ENCODE data around the gene PTCD1. TPM values are rescaled to one million over a fixed set of nuclear protein-coding genes. Genes with fewer than 3 reads are reported as not detected.

PTCD1 gene
- total and polyA plus RNA-seq, 2 experiments from 2014 or later = 12.2 to 13.4 TPM

DNA sequence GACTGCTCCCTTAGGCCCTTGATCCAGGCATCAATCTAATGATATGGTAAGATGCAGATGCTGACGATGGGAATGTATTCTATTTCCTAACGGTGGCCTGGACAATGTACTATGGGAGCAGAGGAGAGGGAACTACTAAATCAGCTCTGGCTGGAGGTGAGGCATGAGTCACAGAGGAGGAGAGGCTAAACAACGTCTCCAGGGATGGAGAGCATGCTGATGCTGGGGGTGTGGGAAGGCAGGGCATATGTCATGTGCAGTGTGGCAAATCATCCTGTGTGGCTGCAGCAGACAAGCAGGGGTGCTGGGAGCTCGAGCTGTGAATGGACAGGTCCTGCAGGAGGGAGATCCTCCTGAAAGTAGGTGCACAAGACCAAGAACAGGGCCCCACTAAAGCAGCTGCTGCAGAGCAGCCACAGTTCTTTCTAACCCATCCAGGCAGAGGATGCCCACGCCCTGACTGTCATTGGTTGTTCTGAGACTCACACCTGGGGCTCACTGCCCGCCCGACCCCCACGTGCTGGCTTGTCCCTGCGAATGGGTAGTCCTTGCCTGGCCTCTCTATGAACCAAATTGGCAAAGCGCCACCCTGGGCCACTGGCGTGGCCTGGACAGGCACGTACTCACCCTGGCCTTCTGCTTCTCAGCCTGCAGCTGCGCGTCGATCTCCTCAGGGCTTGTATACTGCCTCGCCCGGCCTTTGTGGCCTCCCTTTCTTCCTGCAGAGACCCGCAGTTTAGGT, 34.2 kb downstream of the PTCD1 start:
- TF ChIP-seq, protein P1, sequence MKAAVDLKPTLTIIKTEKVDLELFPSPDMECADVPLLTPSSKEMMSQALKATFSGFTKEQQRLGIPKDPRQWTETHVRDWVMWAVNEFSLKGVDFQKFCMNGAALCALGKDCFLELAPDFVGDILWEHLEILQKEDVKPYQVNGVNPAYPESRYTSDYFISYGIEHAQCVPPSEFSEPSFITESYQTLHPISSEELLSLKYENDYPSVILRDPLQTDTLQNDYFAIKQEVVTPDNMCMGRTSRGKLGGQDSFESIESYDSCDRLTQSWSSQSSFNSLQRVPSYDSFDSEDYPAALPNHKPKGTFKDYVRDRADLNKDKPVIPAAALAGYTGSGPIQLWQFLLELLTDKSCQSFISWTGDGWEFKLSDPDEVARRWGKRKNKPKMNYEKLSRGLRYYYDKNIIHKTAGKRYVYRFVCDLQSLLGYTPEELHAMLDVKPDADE (IDR thresholded peaks at IDR 0.05) = no peak
- TF ChIP-seq CREB1 (CRISPR knock-in tag; IDR thresholded peaks at IDR 0.05; ENCODE audit: low read depth) (no peak), STAT1 (IDR thresholded peaks at IDR 0.05; ENCODE audit: unreplicated experiment) (no peak), NANOG (IDR thresholded peaks at IDR 0.05; ENCODE audit: borderline replicate concordance) (no peak), POLR2AphosphoS5 (IDR thresholded peaks at IDR 0.05; ENCODE audit: low read depth) (no peak; the same call in 1 of the 2 replicates), EZH2 (IDR thresholded peaks at IDR 0.05; ENCODE audit: low read depth, unreplicated experiment) (no peak), ZNF114 (CRISPR knock-in tag; IDR thresholded peaks at IDR 0.05) (no peak), ZNF331 (CRISPR knock-in tag; IDR thresholded peaks at IDR 0.05; ENCODE audit: low read depth) (no peak), JUNB (IDR thresholded peaks at IDR 0.05; ENCODE audit: unreplicated experiment) (no peak), EZH2phosphoT487 (IDR thresholded peaks at IDR 0.05; ENCODE audit: unreplicated experiment) (no peak)
- TF ChIP-seq, protein P2, sequence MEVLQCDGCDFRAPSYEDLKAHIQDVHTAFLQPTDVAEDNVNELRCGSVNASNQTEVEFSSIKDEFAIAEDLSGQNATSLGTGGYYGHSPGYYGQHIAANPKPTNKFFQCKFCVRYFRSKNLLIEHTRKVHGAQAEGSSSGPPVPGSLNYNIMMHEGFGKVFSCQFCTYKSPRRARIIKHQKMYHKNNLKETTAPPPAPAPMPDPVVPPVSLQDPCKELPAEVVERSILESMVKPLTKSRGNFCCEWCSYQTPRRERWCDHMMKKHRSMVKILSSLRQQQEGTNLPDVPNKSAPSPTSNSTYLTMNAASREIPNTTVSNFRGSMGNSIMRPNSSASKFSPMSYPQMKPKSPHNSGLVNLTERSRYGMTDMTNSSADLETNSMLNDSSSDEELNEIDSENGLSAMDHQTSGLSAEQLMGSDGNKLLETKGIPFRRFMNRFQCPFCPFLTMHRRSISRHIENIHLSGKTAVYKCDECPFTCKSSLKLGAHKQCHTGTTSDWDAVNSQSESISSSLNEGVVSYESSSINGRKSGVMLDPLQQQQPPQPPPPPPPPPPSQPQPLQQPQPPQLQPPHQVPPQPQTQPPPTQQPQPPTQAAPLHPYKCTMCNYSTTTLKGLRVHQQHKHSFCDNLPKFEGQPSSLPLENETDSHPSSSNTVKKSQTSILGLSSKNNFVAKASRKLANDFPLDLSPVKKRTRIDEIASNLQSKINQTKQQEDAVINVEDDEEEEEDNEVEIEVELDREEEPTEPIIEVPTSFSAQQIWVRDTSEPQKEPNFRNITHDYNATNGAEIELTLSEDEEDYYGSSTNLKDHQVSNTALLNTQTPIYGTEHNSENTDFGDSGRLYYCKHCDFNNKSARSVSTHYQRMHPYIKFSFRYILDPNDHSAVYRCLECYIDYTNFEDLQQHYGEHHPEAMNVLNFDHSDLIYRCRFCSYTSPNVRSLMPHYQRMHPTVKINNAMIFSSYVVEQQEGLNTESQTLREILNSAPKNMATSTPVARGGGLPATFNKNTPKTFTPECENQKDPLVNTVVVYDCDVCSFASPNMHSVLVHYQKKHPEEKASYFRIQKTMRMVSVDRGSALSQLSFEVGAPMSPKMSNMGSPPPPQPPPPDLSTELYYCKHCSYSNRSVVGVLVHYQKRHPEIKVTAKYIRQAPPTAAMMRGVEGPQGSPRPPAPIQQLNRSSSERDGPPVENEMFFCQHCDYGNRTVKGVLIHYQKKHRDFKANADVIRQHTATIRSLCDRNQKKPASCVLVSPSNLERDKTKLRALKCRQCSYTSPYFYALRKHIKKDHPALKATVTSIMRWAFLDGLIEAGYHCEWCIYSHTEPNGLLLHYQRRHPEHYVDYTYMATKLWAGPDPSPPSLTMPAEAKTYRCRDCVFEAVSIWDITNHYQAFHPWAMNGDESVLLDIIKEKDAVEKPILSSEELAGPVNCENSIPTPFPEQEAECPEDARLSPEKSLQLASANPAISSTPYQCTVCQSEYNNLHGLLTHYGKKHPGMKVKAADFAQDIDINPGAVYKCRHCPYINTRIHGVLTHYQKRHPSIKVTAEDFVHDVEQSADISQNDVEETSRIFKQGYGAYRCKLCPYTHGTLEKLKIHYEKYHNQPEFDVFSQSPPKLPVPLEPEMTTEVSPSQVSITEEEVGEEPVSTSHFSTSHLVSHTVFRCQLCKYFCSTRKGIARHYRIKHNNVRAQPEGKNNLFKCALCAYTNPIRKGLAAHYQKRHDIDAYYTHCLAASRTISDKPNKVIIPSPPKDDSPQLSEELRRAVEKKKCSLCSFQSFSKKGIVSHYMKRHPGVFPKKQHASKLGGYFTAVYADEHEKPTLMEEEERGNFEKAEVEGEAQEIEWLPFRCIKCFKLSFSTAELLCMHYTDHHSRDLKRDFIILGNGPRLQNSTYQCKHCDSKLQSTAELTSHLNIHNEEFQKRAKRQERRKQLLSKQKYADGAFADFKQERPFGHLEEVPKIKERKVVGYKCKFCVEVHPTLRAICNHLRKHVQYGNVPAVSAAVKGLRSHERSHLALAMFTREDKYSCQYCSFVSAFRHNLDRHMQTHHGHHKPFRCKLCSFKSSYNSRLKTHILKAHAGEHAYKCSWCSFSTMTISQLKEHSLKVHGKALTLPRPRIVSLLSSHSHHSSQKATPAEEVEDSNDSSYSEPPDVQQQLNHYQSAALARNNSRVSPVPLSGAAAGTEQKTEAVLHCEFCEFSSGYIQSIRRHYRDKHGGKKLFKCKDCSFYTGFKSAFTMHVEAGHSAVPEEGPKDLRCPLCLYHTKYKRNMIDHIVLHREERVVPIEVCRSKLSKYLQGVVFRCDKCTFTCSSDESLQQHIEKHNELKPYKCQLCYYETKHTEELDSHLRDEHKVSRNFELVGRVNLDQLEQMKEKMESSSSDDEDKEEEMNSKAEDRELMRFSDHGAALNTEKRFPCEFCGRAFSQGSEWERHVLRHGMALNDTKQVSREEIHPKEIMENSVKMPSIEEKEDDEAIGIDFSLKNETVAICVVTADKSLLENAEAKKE (CRISPR knock-in tag; IDR thresholded peaks at IDR 0.05) = no peak
- TF ChIP-seq, protein P3, sequence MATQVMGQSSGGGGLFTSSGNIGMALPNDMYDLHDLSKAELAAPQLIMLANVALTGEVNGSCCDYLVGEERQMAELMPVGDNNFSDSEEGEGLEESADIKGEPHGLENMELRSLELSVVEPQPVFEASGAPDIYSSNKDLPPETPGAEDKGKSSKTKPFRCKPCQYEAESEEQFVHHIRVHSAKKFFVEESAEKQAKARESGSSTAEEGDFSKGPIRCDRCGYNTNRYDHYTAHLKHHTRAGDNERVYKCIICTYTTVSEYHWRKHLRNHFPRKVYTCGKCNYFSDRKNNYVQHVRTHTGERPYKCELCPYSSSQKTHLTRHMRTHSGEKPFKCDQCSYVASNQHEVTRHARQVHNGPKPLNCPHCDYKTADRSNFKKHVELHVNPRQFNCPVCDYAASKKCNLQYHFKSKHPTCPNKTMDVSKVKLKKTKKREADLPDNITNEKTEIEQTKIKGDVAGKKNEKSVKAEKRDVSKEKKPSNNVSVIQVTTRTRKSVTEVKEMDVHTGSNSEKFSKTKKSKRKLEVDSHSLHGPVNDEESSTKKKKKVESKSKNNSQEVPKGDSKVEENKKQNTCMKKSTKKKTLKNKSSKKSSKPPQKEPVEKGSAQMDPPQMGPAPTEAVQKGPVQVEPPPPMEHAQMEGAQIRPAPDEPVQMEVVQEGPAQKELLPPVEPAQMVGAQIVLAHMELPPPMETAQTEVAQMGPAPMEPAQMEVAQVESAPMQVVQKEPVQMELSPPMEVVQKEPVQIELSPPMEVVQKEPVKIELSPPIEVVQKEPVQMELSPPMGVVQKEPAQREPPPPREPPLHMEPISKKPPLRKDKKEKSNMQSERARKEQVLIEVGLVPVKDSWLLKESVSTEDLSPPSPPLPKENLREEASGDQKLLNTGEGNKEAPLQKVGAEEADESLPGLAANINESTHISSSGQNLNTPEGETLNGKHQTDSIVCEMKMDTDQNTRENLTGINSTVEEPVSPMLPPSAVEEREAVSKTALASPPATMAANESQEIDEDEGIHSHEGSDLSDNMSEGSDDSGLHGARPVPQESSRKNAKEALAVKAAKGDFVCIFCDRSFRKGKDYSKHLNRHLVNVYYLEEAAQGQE (IDR thresholded peaks at IDR 0.05; ENCODE audit: unreplicated experiment) = no peak
- TF ChIP-seq, protein P4, sequence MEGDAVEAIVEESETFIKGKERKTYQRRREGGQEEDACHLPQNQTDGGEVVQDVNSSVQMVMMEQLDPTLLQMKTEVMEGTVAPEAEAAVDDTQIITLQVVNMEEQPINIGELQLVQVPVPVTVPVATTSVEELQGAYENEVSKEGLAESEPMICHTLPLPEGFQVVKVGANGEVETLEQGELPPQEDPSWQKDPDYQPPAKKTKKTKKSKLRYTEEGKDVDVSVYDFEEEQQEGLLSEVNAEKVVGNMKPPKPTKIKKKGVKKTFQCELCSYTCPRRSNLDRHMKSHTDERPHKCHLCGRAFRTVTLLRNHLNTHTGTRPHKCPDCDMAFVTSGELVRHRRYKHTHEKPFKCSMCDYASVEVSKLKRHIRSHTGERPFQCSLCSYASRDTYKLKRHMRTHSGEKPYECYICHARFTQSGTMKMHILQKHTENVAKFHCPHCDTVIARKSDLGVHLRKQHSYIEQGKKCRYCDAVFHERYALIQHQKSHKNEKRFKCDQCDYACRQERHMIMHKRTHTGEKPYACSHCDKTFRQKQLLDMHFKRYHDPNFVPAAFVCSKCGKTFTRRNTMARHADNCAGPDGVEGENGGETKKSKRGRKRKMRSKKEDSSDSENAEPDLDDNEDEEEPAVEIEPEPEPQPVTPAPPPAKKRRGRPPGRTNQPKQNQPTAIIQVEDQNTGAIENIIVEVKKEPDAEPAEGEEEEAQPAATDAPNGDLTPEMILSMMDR (conservative IDR thresholded peaks at IDR 0.05; ENCODE audit: low read depth in 2 of 2) = no peak
- no peak overlapping the region for H3K4me3 ChIP-seq
- H3K36me3 Mint-ChIP-seq (ENCODE audit: low read depth) = peaks cover 64% of the 10 kb centered on the region
- no peak for ATAC-seq
- H3K27ac Mint-ChIP-seq = no peak overlapping the region
- H3K27me3 Mint-ChIP-seq (ENCODE audit: insufficient read depth, low read depth, poor library complexity) = peaks cover 13% of the 10 kb centered on the region
- no peak overlapping the region for H3K4me2 ChIP-seq
- H3K9me3 Mint-ChIP-seq = no peaks in the 10 kb centered on the region
- H3K27me3 ChIP-seq (ENCODE audit: insufficient read depth) = no peaks in the 10 kb centered on the region
- no peak overlapping the region; the same call in 2 of the 3 replicates for H3K4me3 Mint-ChIP-seq
- H3K4me1 Mint-ChIP-seq = peaks cover 14% of the 10 kb centered on the region
- H3K79me2 ChIP-seq (replicated peaks; ENCODE audit: insufficient read depth) = peaks cover 56% of the 10 kb centered on the region
- no peak for DNase-seq (ENCODE audit: low spot score)
- H3K4me1 ChIP-seq (ENCODE audit: insufficient read depth) = peaks cover 16% of the 10 kb centered on the region
- no peak overlapping the region for H3K27ac ChIP-seq (ENCODE audit: low read depth)
- H4K20me1 ChIP-seq (replicated peaks; ENCODE audit: insufficient read depth) = peaks cover 31% of the 10 kb centered on the region
- H2AFZ ChIP-seq = no peak overlapping the region
- peaks cover 23% of the 10 kb centered on the region for H3F3A ChIP-seq (replicated peaks; ENCODE audit: low read depth)
- no peaks in the 10 kb centered on the region for H3K9me2 ChIP-seq (ENCODE audit: insufficient read depth)
- H3K36me3 ChIP-seq (ENCODE audit: insufficient read depth) = peaks cover 27% of the 10 kb centered on the region

Data from GM23338 (cell line).